NCI-H1092 treated with DMSO at 0.1 percent for 48 hours (cell line): ENCODE results near the gene ZNF740.
A peak's percentile ranks its signal among the peaks of the same experiment; 100 is the strongest.
"Not testable (repeated sequence)": the region's sequence is repeated elsewhere in the genome, so short reads cannot be mapped to it uniquely, and the experiment has no call there.

ENCODE experiments used
- DNase-seq: peaks from one replicate; lab custom pipeline; 2025; lab: John Stamatoyannopoulos, UW

The ZNF740 gene

DNA sequence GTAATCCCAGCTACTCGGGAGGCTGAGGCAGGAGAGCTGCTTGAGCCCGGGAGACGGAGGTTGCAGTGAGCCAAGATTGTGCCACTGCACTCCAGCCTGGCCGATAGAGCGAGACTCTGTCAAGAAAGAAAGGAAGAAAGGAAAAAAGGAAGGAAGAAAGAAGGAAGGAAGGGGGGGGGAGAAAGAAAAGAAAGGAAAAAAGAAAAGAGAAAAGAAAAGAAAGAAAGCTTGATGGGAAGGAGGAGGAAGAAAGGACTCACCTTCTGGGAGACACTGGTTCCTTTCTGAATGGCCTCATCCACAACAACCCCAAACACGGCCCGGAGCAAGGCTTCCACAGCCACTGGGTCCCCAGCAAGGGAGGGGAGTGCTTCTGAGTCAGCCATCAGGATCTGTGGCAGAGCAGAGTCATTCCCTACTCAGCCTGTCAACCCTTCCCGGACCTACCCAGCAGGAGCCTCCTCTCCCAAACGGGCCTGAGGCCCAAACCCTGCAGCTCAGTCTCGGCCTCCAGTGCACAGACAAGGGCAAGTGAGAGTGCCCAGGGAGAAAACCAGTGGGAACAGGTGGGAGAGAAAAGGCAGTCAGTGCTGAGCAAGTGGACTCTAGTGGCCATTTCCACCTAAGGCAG lies 7.3 kb upstream of the ZNF740 start:
- DNase-seq, result no peak

DNA sequence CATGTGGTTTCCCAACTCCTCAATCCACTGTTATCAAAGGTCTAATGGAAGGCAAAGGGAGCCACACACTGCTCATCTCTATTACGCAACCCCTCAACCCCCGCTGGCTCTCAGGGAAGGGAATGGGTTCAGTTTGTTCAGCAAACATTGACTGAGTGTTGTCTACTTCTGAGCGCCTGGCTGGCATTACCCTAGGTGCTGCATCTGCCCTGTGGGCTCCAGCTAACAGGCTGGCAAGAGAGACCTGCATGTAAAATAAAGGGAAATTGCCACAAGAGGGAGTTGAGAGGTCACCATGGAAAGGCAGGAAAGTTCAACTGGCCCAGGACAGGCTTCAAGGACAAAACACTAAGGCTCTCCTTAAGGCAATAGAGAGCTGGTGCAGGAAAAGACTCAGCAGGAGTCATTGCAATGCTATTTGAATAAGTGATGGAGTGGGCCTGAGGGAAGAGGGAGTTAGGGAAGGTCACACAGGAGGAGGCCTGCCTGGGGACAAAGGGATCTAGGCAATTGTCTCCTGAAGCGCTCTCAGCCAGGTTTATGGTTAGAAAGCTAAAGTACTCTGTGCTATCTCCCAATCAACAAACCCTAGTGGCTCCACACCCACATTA lies 5.5 kb upstream of the ZNF740 start:
- DNase-seq, result peak; percentile 68

- no peak for DNase-seq
These were observed 3.8 kb upstream of the ZNF740 start for GRCh38 chr12:53176750-53177149.

DNA sequence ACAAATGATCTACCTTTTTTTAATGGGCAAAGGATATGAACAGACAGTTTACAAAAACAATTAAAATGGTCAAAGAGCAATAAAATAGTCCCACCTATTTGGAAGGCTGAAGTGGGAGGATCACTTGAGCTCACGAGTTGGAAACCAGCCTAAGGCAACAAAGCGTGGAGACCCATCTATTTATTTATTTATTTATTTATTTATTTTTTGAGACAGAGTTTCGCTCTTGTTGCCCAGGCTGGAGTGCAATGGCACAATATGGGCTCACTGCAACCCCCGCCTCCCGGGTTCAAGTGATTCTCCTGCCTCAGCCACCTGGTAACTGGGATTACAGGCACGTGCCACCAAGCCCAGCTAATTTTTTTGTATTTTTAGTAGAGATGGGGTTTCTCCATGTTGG lies 3.1 kb upstream of the ZNF740 start:
- peak; percentile 6 for DNase-seq

DNA sequence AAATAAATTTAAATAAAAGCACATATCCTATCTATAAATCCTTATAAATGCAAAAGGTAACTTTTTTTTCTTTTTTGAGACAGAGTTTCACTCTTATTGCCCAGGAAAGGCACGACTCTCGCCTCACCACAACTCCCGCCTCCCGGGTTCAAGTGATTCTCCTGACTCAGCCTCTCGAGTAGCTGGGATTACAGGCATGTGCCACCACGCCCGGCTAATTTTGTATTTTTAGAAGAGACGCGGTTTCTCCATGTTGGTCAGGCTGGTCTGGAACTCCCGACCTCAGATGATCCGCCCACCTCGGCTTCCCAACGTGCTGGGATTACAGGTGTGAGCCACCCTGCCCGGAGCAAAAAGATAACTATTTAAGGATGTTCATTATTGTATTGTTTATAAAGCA lies 1.7 kb upstream of the ZNF740 start:
- not testable (repeated sequence) for DNase-seq

GRCh38 chr12:53179687-53180219 lies 769 bp upstream of the ZNF740 start:
- DNase-seq, result no peak

- peak; percentile 72 for DNase-seq
These were observed 566 bp downstream of the ZNF740 start for GRCh38 chr12:53180931-53181645.

DNA sequence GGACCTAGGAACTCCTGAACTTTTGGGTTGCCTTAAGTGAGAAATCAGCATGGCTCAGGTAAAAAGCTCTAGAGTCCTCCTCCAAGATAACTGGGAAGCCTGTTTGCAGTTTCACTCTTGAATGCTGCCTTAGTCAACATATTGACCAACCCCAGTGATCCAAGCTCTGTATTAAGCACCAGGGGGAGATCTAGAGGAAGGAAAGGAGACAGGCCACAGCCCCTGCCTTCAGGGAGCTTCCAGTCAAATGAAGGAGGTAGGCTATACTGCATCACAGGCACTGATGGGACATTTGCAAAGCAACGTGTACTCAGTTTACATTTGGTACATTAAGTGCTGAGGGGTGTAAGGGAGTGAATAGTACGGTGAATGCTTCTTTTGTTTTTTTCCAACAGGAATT lies 1.4 kb downstream of the ZNF740 start:
- DNase-seq, result no peak

- DNase-seq, result no peak
These were observed 2.4 kb downstream of the ZNF740 start for GRCh38 chr12:53182903-53183302.

GRCh38 chr12:53184828-53185227 lies 4.3 kb downstream of the ZNF740 start:
- DNase-seq, result no peak

DNA sequence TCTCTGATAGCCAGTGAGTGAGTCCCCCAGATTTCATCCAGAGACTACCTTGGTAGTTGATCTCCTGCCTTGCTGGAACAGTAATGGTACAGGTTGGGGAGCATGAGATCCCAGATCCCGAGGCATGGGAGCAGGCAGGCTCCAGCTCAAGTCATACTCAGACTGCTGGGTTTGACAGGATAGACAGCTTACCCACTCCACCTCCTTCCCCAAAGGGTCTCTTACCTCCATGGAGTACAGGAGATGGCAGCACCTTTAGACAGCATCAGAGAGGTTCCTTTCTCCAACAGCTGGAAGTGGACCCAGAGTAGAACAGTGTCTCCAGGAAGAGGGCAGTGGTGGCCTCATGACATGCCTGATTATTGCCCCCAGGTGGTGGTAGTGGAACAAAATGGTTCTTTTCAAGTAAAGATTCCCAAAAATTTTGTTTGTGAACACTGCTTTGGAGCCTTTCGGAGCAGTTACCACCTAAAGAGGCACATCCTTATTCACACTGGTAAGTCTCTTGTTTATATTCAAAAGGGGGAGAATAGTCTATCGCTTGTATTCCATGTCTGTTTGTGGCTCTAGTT lies 5.1 kb downstream of the ZNF740 start:
- DNase-seq, result no peak

DNA sequence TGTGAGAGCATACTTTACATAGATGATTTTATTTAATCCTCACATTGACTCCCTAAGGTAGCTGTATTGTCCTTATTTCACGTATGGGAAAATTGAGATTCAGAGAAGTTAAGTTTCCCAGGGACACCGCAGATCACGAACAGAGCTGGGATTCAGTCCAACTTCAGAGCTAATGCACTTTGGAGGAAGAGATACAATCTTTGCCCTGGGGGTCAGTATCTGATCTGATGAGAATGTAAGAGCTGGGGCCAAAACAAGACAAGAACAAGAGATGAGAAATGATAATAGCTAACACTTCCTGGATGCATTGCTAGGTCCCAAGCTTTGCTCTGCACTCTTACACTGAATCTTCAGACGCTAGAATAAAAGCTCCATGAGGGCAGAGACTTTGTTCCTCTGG lies 6.2 kb downstream of the ZNF740 start:
- DNase-seq, result no peak

DNA sequence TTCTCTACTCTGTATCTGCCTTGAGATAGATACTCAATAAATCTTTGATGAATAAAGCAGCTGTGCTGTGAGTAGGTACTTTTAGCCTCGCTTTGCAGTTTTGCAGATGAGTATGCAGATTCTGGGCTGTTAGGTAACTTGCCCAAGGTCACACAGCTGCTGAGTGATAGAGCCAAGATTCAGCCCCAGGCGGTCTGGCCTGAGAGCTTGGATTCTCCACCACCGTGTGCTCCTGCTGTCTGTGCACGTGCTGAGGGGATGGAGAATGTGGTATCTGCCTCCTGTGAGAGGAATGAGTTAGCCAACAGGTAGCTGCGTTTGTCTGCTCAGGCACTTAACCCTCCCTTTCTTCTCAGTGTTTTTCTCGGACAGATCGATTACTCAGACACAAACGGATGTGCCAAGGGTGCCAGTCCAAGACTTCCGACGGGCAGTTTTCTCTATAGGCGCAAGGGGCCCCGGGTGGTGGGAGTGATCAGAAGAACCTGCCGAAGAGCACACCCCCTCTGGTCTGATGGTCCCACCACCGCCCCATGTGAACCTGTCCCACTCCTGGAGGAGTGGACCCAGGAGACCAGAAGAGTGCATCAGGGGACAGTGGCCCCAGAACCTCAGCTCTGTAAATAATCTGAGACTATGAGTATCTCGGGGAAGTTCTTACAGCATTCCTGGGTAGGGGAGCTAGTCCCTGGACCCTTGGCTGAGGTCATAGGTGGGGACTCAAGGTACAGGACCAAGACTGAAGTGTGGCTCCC lies 6.8 kb downstream of the ZNF740 start:
- DNase-seq, result no peak

- peak; percentile 25 for DNase-seq
These were observed 9.7 kb downstream of the ZNF740 start for GRCh38 chr12:53190108-53190729.

DNA sequence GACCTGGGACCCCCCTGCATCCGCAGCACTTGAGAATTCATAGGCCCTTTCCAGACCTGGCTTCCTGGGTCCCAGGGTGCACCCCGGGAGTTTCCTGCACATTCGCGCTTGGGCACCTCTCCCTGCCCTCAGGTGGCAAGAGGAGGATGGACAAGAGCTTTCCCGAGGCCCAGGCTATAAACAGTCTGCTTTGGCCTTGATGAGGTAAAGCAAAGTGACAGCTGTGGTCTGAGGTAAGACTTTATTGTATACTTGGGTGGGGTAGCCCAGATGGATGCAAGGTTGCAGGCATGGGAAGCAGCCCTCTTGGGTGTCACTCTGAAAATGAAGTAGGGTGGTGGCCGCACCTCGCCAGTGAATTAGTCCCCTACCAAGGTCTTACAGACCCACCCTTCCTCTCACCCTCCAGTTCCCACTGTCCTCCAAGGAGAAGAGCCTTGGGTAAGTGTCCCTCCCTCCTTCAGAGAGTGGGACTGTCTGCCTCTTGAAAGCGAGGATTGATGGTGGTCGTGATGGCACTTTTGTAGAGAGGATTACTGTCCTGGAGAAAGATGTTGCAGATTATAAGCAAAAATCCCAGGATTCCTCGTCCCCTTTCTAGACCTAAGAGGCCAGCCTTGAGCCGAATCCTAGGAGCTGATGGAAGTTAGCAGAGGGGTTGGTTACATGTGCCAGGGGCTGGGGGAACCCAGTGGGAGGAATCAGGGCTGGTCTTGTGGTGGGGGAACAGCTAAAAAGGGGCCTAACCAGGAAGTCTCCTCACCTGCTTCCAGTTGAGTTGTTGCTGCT lies 10.8 kb downstream of the ZNF740 start:
- no peak for DNase-seq

DNA sequence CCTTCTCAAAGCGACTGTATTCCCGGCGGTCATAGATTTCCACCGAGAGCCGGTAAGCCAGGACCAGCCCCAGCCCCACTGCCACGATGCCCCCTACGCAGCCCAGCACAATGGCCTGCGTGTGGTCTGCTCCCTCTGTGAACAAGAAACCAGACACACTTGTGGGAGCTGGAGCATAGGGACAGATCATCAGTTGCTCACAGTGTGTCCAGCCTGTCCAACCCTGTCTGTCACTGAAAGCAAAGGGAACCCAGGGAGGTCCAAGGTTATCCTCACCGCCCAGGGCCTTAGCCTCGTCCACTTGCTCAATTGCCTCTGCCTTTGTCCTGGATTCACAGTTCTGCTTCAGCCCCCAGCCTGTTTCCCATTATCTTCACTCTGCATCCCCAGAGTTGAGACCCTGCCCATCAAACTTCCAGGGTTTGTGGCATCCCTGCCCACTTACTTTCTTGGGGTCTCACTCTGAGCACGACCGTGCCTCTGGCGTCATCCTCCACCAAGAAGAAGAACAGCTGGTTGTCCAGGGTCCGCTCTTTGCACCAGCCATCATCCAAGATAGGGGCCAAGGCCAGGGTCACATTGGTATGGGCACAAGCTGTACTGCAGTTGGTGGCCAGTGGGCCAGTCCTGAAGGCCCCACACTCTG lies 11.5 kb downstream of the ZNF740 start:
- DNase-seq, result no peak

- DNase-seq, result no peak
These were observed 12.1 kb downstream of the ZNF740 start for GRCh38 chr12:53192531-53193021.

DNA sequence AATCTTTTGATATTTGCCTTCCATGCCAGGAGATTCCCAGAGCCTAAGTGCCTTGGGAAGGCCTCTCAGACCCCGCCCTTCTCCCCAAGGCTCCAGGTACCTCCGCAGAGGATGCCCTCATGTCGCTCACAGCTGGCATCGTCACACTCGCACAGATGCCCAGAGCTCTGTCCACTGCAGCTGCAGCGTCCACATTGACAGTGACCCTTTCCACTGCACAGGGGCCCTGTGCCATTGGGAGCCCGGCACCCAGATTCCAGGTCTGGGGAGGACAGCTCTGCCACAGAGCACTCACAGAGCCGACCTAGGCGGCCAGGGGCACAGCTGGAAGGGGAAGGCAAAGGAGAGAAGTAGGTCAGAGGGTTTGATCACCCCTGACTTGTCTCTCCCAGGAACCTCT lies 12.5 kb downstream of the ZNF740 start:
- no peak for DNase-seq

GRCh38 chr12:53193985-53194716 lies 13.6 kb downstream of the ZNF740 start:
- DNase-seq, result no peak
